K562 (cell line): ENCODE data around the gene TMEM273. TPM values are rescaled to one million over a fixed set of nuclear protein-coding genes. Genes with fewer than 3 reads are reported as not detected.

Source experiments
- C11orf30 ChIP-seq: fragments of 450-650 bp; IDR thresholded peaks from 2 replicates; pipeline ENCODE4 v1.6.1; 2016; ENCODE audit warnings: low read depth, mild to moderate bottlenecking
- FOXA3 ChIP-seq, 2 experiments: fragments of 450-650 bp in 1 of 2; sonication (generic) in 1 of 2; formaldehyde crosslinking; IDR thresholded peaks in 1 of 2; conservative IDR thresholded peaks in 1 of 2; 2 replicates each; pipeline versions ENCODE4 v1.4.0 to v1.8.0; 2020 to 2022; ENCODE audit warnings: mild to moderate bottlenecking in 2 of 2, missing genetic modification reagents in 1 of 2
- LARP7 ChIP-seq: fragments of 450-650 bp; IDR thresholded peaks from 2 replicates; pipeline ENCODE4 v1.6.1; 2016
- MAFF ChIP-seq: IDR thresholded peaks from 2 replicates; pipeline ENCODE4 v1.6.1; 2012; ENCODE audit warnings: low read length, improper control_type of control experiment
- MBD2 ChIP-seq: sonication (generic); IDR thresholded peaks from 2 replicates; pipeline ENCODE4 v1.6.1; 2016; ENCODE audit warnings: low read depth, borderline replicate concordance
- NCOA4 ChIP-seq: fragments of 450-650 bp; IDR thresholded peaks from 2 replicates; pipeline ENCODE4 v1.6.1; 2018; ENCODE audit warnings: mild to moderate bottlenecking; ENCODE audit not compliant: partially characterized antibody
- NR4A1 ChIP-seq, 2 experiments: fragments of 250-450 bp in 1 of 2; fragments of 450-650 bp in 1 of 2; sonication (Bioruptor Pico) in 1 of 2; IDR thresholded peaks; 2 replicates each; pipeline versions ENCODE4 v1.4.0 to v1.6.1; 2016 to 2020; ENCODE audit warnings: mild to moderate bottlenecking in 2 of 2, missing compliant biosample characterization in 1 of 2, missing genetic modification characterization in 1 of 2, moderate library complexity in 1 of 2
- POLR3A ChIP-seq: IDR thresholded peaks from 2 replicates; pipeline ENCODE4 v1.6.1; 2011; ENCODE audit warnings: borderline replicate concordance, mild to moderate bottlenecking, moderate library complexity; ENCODE audit not compliant: insufficient read length, insufficient read depth; ENCODE audit errors: extremely low read depth
- POLR3G ChIP-seq: IDR thresholded peaks from 2 replicates; pipeline ENCODE4 v1.6.1; 2011; ENCODE audit not compliant: insufficient read length, insufficient replicate concordance; ENCODE audit errors: extremely low read depth
- RBM39 ChIP-seq: fragments of 200-400 bp; formaldehyde crosslinking; optimal IDR thresholded peaks from 2 replicates; pipeline ENCODE3; 2018; ENCODE audit warnings: low read depth, low read length
- SUPT5H ChIP-seq: fragments of 450-650 bp; IDR thresholded peaks from 2 replicates; pipeline ENCODE4 v1.6.1; 2016
- ZKSCAN1 ChIP-seq: fragments of 150-350 bp; IDR thresholded peaks from 2 replicates; pipeline ENCODE4 v1.6.1; 2016; ENCODE audit warnings: low read depth, low read length
- ZNF133 ChIP-seq: fragments of 250-450 bp; sonication (Bioruptor Pico); IDR thresholded peaks from 2 replicates; pipeline ENCODE4 v1.4.0; 2020; ENCODE audit warnings: mild to moderate bottlenecking
- ZNF212 ChIP-seq: fragments of 450-650 bp; formaldehyde crosslinking; IDR thresholded peaks from 2 replicates; pipeline ENCODE4 v1.4.0; 2020; ENCODE audit warnings: mild to moderate bottlenecking
- ZNF766 ChIP-seq: fragments of 200-800 bp; sonication (Bioruptor generic); conservative IDR thresholded peaks from 2 replicates; pipeline ENCODE4 v1.6.1; 2016; ENCODE audit warnings: missing genetic modification characterization, missing compliant biosample characterization
- ZNF79 ChIP-seq: fragments of 250-450 bp; sonication (Bioruptor Pico); IDR thresholded peaks from 2 replicates; pipeline ENCODE4 v1.4.0; 2020; ENCODE audit warnings: low read depth, mild to moderate bottlenecking, moderate library complexity
- polyA plus RNA-seq, 8 experiments: library from polyadenylated mRNA; depleted of rRNA in 4 of 8; stranded (reverse) in 5 of 8; unstranded in 3 of 8; fragments of >200 nt; fragmentation: Nextera tagmentation in 2 of 8; fragmentation: Illumina TruSeq in 1 of 8; extraction: Ambion mirVana in 2 of 8; extraction: Trizol in 1 of 8; gene quantifications; 2 replicates each; pipeline versions ENCODE4 v1.2.1 to v1.2.3, GENCODE V29; 2011 to 2014; ENCODE audit warnings: inconsistent platforms in 1 of 8, missing spikeins in 1 of 8
- total RNA-seq, 7 experiments: library from RNA; depleted of rRNA in 6 of 7; stranded (reverse); fragments of >200 nt in 6 of 7; fragmentation: Illumina TruSeq in 2 of 7; extraction: Trizol in 2 of 7; gene quantifications; 2 replicates each; pipeline versions ENCODE4 v1.2.1 to v1.2.3, GENCODE V29; 2011 to 2021; ENCODE audit warnings: low replicate concordance in 1 of 7
- TF ChIP-seq, protein P1 (sequence below): fragments of 250-450 bp; sonication (Bioruptor Pico); IDR thresholded peaks from 2 replicates; pipeline ENCODE4 v1.8.0; 2021; ENCODE audit warnings: mild to moderate bottlenecking, moderate library complexity
- TF ChIP-seq, protein P2 (sequence below): fragments of 450-650 bp; IDR thresholded peaks from one replicate; pipeline ENCODE4 v1.6.1; 2018; ENCODE audit warnings: mild to moderate bottlenecking, moderate library complexity; ENCODE audit not compliant: partially characterized antibody
- TF ChIP-seq, protein P3 (sequence below): sonication (generic); formaldehyde crosslinking; IDR thresholded peaks from 2 replicates; pipeline ENCODE4 v1.8.1; 2023; ENCODE audit warnings: mild to moderate bottlenecking, missing genetic modification reagents
- TF ChIP-seq, protein P4 (sequence below): fragments of 250-450 bp; sonication (Bioruptor Pico); IDR thresholded peaks from 2 replicates; pipeline ENCODE4 v1.9.0; 2021; ENCODE audit warnings: mild to moderate bottlenecking
- TF ChIP-seq, protein P5 (sequence below): fragments of 200-800 bp; sonication (Bioruptor generic); IDR thresholded peaks from 2 replicates; pipeline ENCODE4 v1.6.1; 2017; ENCODE audit warnings: missing genetic modification characterization, missing compliant biosample characterization

TMEM273 gene
- total and polyA plus RNA-seq, 9 of the 15 experiments (the other 6 are each of a cell fraction or from before 2014, with no cell fraction given): 39.2 to 131 (median 95.6) TPM

DNA sequence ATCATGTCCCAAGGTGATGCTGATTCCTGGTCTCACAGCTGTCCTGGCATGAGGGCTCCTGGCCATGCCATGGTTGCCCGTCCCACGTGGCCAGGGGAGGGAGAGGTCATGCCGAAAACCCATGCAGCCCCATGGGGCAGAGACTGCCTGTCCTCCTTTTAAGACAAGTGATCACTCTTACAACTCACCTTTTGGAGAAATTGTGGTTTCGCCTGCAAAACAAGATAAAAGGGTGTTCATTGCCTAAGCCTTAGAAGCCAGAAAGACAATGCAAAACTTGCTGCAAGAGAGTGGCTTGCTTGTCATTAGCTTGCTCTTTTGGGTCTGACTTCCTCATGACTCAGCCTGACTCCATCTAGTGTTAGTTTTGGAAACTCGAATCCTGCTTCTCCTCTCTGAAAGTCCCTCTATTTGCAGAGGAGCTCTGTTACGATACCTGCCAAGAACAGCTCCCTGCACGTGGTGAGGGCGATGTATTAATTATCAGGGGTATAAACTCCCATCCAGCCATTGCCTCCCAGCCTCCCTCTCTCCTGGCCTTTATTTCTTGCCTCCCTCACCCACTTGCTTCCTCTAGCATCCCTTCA lies 26.7 kb downstream of the TMEM273 start (continued):
- TF ChIP-seq MBD2 (0 out of 2 replicates have a peak, but pooled peaks have one; percentile 31), ZNF212 (CRISPR knock-in tag) (no peak), ZKSCAN1 (0 out of 2 replicates have a peak, but pooled peaks have one; percentile 28), ZNF133 (CRISPR knock-in tag) (no peak), C11orf30 (peak; percentile 73), NR4A1 (CRISPR knock-in tag; IDR thresholded peaks at IDR 0.05) (no peak), NR4A1 (tag; IDR thresholded peaks at IDR 0.05) (no peak), MAFF (peak; percentile 68), POLR3A (no peak), SUPT5H (no peak), ZNF766 (CRISPR knock-in tag) (0 out of 2 replicates have a peak, but pooled peaks have one; percentile 32), LARP7 (no peak), ZNF79 (CRISPR knock-in tag) (no peak), NCOA4 (no peak), RBM39 (no peak), POLR3G (no peak), FOXA3 (CRISPR knock-in tag; conservative IDR thresholded peaks at IDR 0.05 in 1 of 2, IDR thresholded peaks at IDR 0.05 in 1 of 2) (no peak)
- TF ChIP-seq, protein P1, sequence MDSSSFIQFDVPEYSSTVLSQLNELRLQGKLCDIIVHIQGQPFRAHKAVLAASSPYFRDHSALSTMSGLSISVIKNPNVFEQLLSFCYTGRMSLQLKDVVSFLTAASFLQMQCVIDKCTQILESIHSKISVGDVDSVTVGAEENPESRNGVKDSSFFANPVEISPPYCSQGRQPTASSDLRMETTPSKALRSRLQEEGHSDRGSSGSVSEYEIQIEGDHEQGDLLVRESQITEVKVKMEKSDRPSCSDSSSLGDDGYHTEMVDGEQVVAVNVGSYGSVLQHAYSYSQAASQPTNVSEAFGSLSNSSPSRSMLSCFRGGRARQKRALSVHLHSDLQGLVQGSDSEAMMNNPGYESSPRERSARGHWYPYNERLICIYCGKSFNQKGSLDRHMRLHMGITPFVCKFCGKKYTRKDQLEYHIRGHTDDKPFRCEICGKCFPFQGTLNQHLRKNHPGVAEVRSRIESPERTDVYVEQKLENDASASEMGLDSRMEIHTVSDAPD: no peak
- TF ChIP-seq, protein P2, sequence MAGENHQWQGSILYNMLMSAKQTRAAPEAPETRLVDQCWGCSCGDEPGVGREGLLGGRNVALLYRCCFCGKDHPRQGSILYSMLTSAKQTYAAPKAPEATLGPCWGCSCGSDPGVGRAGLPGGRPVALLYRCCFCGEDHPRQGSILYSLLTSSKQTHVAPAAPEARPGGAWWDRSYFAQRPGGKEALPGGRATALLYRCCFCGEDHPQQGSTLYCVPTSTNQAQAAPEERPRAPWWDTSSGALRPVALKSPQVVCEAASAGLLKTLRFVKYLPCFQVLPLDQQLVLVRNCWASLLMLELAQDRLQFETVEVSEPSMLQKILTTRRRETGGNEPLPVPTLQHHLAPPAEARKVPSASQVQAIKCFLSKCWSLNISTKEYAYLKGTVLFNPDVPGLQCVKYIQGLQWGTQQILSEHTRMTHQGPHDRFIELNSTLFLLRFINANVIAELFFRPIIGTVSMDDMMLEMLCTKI: no peak
- TF ChIP-seq, protein P3, sequence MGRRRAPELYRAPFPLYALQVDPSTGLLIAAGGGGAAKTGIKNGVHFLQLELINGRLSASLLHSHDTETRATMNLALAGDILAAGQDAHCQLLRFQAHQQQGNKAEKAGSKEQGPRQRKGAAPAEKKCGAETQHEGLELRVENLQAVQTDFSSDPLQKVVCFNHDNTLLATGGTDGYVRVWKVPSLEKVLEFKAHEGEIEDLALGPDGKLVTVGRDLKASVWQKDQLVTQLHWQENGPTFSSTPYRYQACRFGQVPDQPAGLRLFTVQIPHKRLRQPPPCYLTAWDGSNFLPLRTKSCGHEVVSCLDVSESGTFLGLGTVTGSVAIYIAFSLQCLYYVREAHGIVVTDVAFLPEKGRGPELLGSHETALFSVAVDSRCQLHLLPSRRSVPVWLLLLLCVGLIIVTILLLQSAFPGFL: no peak
- TF ChIP-seq, protein P4, sequence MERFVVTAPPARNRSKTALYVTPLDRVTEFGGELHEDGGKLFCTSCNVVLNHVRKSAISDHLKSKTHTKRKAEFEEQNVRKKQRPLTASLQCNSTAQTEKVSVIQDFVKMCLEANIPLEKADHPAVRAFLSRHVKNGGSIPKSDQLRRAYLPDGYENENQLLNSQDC (CRISPR knock-in tag): no peak
- TF ChIP-seq, protein P5, sequence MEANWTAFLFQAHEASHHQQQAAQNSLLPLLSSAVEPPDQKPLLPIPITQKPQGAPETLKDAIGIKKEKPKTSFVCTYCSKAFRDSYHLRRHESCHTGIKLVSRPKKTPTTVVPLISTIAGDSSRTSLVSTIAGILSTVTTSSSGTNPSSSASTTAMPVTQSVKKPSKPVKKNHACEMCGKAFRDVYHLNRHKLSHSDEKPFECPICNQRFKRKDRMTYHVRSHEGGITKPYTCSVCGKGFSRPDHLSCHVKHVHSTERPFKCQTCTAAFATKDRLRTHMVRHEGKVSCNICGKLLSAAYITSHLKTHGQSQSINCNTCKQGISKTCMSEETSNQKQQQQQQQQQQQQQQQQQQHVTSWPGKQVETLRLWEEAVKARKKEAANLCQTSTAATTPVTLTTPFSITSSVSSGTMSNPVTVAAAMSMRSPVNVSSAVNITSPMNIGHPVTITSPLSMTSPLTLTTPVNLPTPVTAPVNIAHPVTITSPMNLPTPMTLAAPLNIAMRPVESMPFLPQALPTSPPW: no peak
